Tibial nerve (tissue), 4 donors: ENCODE data around the gene AMIGO2. TPM values are rescaled to one million over a fixed set of nuclear protein-coding genes. Genes with fewer than 3 reads are reported as not detected.
A peak's percentile ranks its signal among the peaks of the same experiment; 100 is the strongest.

ENCODE experiments used
- DNase-seq, 2 donors: peaks; one replicate each; pipeline ENCODE4 v3.0.0-alpha.2; 2019; ENCODE audit warnings: low spot score in 2 of 2
- H3K27ac ChIP-seq, 4 donors: fragments of 200-600 bp; sonication (generic) in 3 of 4; one replicate each; pipeline ENCODE4 v1.5.1; 2017 to 2019; ENCODE audit warnings: mild to moderate bottlenecking in 1 of 4
- H3K27me3 ChIP-seq, 2 donors: fragments of 200-600 bp; sonication (generic) in 1 of 2; one replicate each; pipeline versions ENCODE4 v1.5.1 to v1.6.0; 2017 to 2019
- H3K36me3 ChIP-seq, 3 donors: fragments of 200-600 bp; sonication (generic); one replicate each; pipeline ENCODE4 v1.5.1; 2018 to 2019
- H3K4me1 ChIP-seq, 4 donors: fragments of 200-600 bp; sonication (generic) in 3 of 4; one replicate each; pipeline ENCODE4 v1.5.1; 2017 to 2019
- H3K4me3 ChIP-seq, 4 donors: fragments of 200-600 bp; sonication (generic) in 3 of 4; one replicate each; pipeline ENCODE4 v1.5.1; 2017 to 2019; ENCODE audit warnings: mild to moderate bottlenecking in 1 of 4, moderate library complexity in 1 of 4
- H3K9me3 ChIP-seq, 4 donors: fragments of 200-600 bp; sonication (generic) in 3 of 4; one replicate each; pipeline ENCODE4 v1.5.1; 2017 to 2019
- CTCF ChIP-seq, 5 experiments: fragments of 200-600 bp in 3 of 5; fragments of 450-650 bp in 2 of 5; sonication (generic) in 3 of 5; IDR thresholded peaks; one replicate each; pipeline ENCODE4 v1.5.1; 2016 to 2019; ENCODE audit warnings: antibody characterized with exemption in 5 of 5, mild to moderate bottlenecking in 3 of 5, moderate library complexity in 2 of 5
- EP300 ChIP-seq, 2 donors: sonication (generic); formaldehyde crosslinking; IDR thresholded peaks; one replicate each; pipeline ENCODE4 v1.6.1; 2017; ENCODE audit warnings: antibody characterized with exemption in 2 of 2, mild to moderate bottlenecking in 1 of 2
- POLR2A ChIP-seq, 2 donors: fragments of 450-650 bp; IDR thresholded peaks; one replicate each; pipeline ENCODE4 v1.6.1; 2017; ENCODE audit warnings: antibody characterized with exemption in 2 of 2, mild to moderate bottlenecking in 2 of 2, moderate library complexity in 2 of 2
- WGBS, 2 donors: methylation state at CpG; one replicate each; pipeline ENCODE4 v1.1.5; 2018; 5-methylcytosine and 5-hydroxymethylcytosine counted together
- total RNA-seq, 4 donors: library from RNA; depleted of rRNA; stranded (reverse); fragments of >200 nt; gene quantifications; one replicate each; pipeline ENCODE4 v1.1.0, GENCODE V29; 2016

Gene AMIGO2
- total RNA-seq, 4 donors from 2014 or later, result 1.7 to 6.6 (median 3.1) TPM

GRCh38 chr12:47033789-47034555, 45.8 kb downstream of the AMIGO2 start:
- H3K27ac ChIP-seq, result no peak overlapping the region
- no peak overlapping the region for H3K4me3 ChIP-seq
- H3K27me3 ChIP-seq, result no peaks in the 10 kb centered on the region
- H3K4me1 ChIP-seq, result peaks cover 0 to 8% (median 0%) of the 10 kb centered on the region in 4 donors
- H3K36me3 ChIP-seq, result no peaks in the 10 kb centered on the region
- TF ChIP-seq POLR2A (IDR thresholded peaks at IDR 0.05) (no peak), CTCF (IDR thresholded peaks at IDR 0.05) (no peak)
- DNase-seq, result no peak
- H3K9me3 ChIP-seq, result no peaks in the 10 kb centered on the region
- WGBS, 2 donors, result 83 to 89% methylated on average over 5 of the region's 5 CpGs

- WGBS, 2 donors, result 35 to 45% methylated on average over 5 of the region's 5 CpGs
- peak; percentile 11 to 20 for DNase-seq
- no peaks in the 10 kb centered on the region for H3K36me3 ChIP-seq
- no peaks in the 10 kb centered on the region for H3K9me3 ChIP-seq
- no peak overlapping the region for H3K4me3 ChIP-seq
- H3K27me3 ChIP-seq, result no peaks in the 10 kb centered on the region
- H3K4me1 ChIP-seq, result peaks cover 0 to 8% (median 0%) of the 10 kb centered on the region in 4 donors
- TF ChIP-seq POLR2A (IDR thresholded peaks at IDR 0.05), result no peak
- TF ChIP-seq EP300 (IDR thresholded peaks at IDR 0.05), result peak in 1 of 2 donors; percentile 39
- H3K27ac ChIP-seq, result no peak overlapping the region
These were observed 46.7 kb downstream of the AMIGO2 start for GRCh38 chr12:47033081-47033480.

- no peaks in the 10 kb centered on the region for H3K36me3 ChIP-seq
- no peak overlapping the region for H3K4me3 ChIP-seq
- no peak overlapping the region for H3K27ac ChIP-seq
- DNase-seq, result no peak
- WGBS, 2 donors, result 0 to 3% methylated on average over 1 of the region's 1 CpG
- peaks cover 0 to 8% (median 0%) of the 10 kb centered on the region in 4 donors for H3K4me1 ChIP-seq
- TF ChIP-seq POLR2A (IDR thresholded peaks at IDR 0.05), result no peak
- no peak for TF ChIP-seq EP300 (IDR thresholded peaks at IDR 0.05)
- peak in 4 of 5 experiments; percentile 47 to 71 (median 58) for TF ChIP-seq CTCF (IDR thresholded peaks at IDR 0.05)
- H3K9me3 ChIP-seq, result no peaks in the 10 kb centered on the region
- H3K27me3 ChIP-seq, result no peaks in the 10 kb centered on the region
These were observed 47.1 kb downstream of the AMIGO2 start for GRCh38 chr12:47032644-47033043.

- TF ChIP-seq CTCF (IDR thresholded peaks at IDR 0.05), result no peak
- no peak for TF ChIP-seq EP300 (IDR thresholded peaks at IDR 0.05)
- TF ChIP-seq POLR2A (IDR thresholded peaks at IDR 0.05), result no peak
- WGBS, 2 donors, result 96 to 97% methylated on average over 2 of the region's 2 CpGs
- Histone ChIP-seq H3K36me3 (no peaks in the 10 kb centered on the region), H3K27ac (no peak overlapping the region), H3K4me3 (no peak overlapping the region), H3K9me3 (no peaks in the 10 kb centered on the region), H3K27me3 (no peaks in the 10 kb centered on the region), H3K4me1 (peaks cover 0 to 8% (median 0%) of the 10 kb centered on the region in 4 donors)
- DNase-seq, result no peak
These were observed 49.9 kb downstream of the AMIGO2 start for GRCh38 chr12:47029903-47030302.

- TF ChIP-seq CTCF (IDR thresholded peaks at IDR 0.05) (no peak), EP300 (IDR thresholded peaks at IDR 0.05) (no peak), POLR2A (IDR thresholded peaks at IDR 0.05) (no peak)
- no peak overlapping the region for H3K4me3 ChIP-seq
- H3K9me3 ChIP-seq, result no peaks in the 10 kb centered on the region
- H3K36me3 ChIP-seq, result no peaks in the 10 kb centered on the region
- no peaks in the 10 kb centered on the region for H3K27me3 ChIP-seq
- no peak overlapping the region for H3K27ac ChIP-seq
- no peak for DNase-seq
- peaks cover 0 to 8% (median 0%) of the 10 kb centered on the region in 4 donors for H3K4me1 ChIP-seq
- WGBS, 2 donors, result 68 to 89% methylated on average over 4 of the region's 4 CpGs
These were observed 50.6 kb downstream of the AMIGO2 start for GRCh38 chr12:47028981-47029708.
